GM10266 (cell line): Measurements from ENCODE around the gene RUNX2.
"Not testable (repeated sequence)": the region's sequence is repeated elsewhere in the genome, so short reads cannot be mapped to it uniquely, and the experiment has no call there.

Source experiments
- DNase-seq: peaks from one replicate; pipeline ENCODE4 v3.0.0; 2012; ENCODE audit errors: extremely low spot score
- CTCF ChIP-seq: IDR thresholded peaks from 2 replicates; pipeline ENCODE4 v1.5.1; 2012; ENCODE audit warnings: mild to moderate bottlenecking, low read depth; ENCODE audit not compliant: control insufficient read depth, insufficient read depth; ENCODE audit errors: missing control alignments

Gene RUNX2

GRCh38 chr6:45555981-45556771, 228.0 kb downstream of the RUNX2 start:
- TF ChIP-seq CTCF: no peak
- no peak for DNase-seq

GRCh38 chr6:45556828-45557227, 228.7 kb downstream of the RUNX2 start:
- no peak for DNase-seq
- TF ChIP-seq CTCF: no peak

- no peak for TF ChIP-seq CTCF
Measured at GRCh38 chr6:45557454-45557853, 229.3 kb downstream of the RUNX2 start.

GRCh38 chr6:45558858-45559257, 230.7 kb downstream of the RUNX2 start:
- peak; percentile 14 for DNase-seq
- no peak for TF ChIP-seq CTCF

More at GRCh38 chr6:45557454-45557853, 229.3 kb downstream of the RUNX2 start:
- DNase-seq: no peak

- DNase-seq: not testable (repeated sequence)
Measured at GRCh38 chr6:45560321-45560820, 232.2 kb downstream of the RUNX2 start.

GRCh38 chr6:45562171-45562570, 234.0 kb downstream of the RUNX2 start:
- DNase-seq: no peak
- no peak for TF ChIP-seq CTCF

- no peak for DNase-seq
- TF ChIP-seq CTCF: no peak
Measured at GRCh38 chr6:45563041-45563440, 234.9 kb downstream of the RUNX2 start.

- no peak for DNase-seq
- no peak for TF ChIP-seq CTCF
Measured at GRCh38 chr6:45563844-45564243, 235.7 kb downstream of the RUNX2 start.
